ENCODE data around the gene TUSC7. TPM values are rescaled to one million over a fixed set of nuclear protein-coding genes. Genes with fewer than 3 reads are reported as not detected.

Gene TUSC7
- total RNA-seq (2014; rRNA removed; shearing (Covaris generic)) (not detected in 2 replicates), polyA plus RNA-seq (2016; fragmentation: Nextera tagmentation; extraction: Ambion mirVana) (0.21 TPM in 1 of 2 replicates, not detected in the other)

DNA sequence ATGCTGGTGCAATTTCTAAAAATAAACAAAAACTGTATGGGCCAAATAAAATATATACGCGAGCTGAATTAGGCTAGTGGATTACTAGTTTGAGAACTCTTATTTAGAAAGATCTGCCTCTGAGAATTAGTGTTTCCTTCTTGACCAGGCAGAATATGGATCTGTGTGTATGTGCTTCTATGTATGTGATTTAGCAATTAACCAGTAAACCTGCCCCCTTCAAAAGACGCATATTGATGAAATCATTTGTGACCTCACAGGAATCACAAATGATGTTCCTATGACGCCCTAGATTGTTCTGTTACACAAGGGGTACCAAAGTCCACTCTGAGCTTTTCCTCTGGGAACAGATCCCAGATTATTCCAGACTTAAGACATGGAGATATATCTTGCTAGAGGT is at the start of gene TUSC7:
Gene TUSC7 (plus strand): TSS at position 301 of the 400 bp plus-strand sequence.
- Histone ChIP-seq H4K20me1 (ENCODE audit: insufficient read depth) (no peaks in the 10 kb centered on the region), H3K9ac (no peak within 1 kb of the TSS), H3K9me2 (ENCODE audit: insufficient read depth) (0 out of 2 replicates have a peak, but pooled peaks cover 2% of the 10 kb centered on the region), H3K9me3 (ENCODE audit: low read depth) (no peaks in the 10 kb centered on the region), H2AFZ (no peak within 1 kb of the TSS), H3K4me1 (ENCODE audit: insufficient read depth) (no peaks in the 10 kb centered on the region), H3K79me2 (ENCODE audit: insufficient read depth) (no peaks in the 10 kb centered on the region), H3K27ac (no peak within 1 kb of the TSS), H3K27me3 (replicated peaks; ENCODE audit: insufficient read depth) (no peaks in the 10 kb centered on the region), H3F3A (ENCODE audit: insufficient read depth) (no peaks in the 10 kb centered on the region), H3K4me2 (ENCODE audit: unreplicated experiment) (no peak within 1 kb of the TSS), H3K4me3 (no peak within 1 kb of the TSS), H3K36me3 (ENCODE audit: low read depth) (no peaks in the 10 kb centered on the region)
- 66 to 67% methylated on average over 4 of the region's 4 CpGs for WGBS, 2 experiments (ENCODE audit: low coverage in 1 of 2, low lambda C conversion rate in 2 of 2, missing lambda C conversion rate in 2 of 2)
- DNase-seq, result no peak
- TF ChIP-seq EZH2phosphoT487 (IDR thresholded peaks at IDR 0.05; ENCODE audit: insufficient read depth, low read depth) (no peak), EZH2 (IDR thresholded peaks at IDR 0.05; ENCODE audit: insufficient read depth, poor library complexity, severe bottlenecking) (no peak)
- in situ Hi-C loops (cut with MboI), result no loop called here

DNA sequence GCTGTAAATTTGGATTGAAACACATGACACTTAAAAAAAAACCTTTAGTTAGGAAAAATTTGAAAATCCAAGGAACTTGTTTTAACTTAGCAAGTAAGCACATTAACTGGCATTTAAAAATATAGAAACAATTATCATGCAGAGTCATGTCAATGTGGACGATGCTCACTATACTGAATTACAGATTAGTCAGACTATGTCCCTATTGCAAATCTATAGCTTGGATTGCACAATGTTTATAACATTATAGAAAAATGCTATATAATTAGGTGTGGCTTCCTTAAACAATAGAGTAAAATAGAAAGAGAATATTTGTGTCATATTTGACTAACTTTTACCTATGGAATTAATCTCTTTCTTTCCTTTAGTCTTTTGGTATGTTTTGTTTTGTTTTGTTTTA is 48.4 kb upstream of the TUSC7 start:
- H3F3A ChIP-seq (ENCODE audit: insufficient read depth), result no peaks in the 10 kb centered on the region
- no peaks in the 10 kb centered on the region for H4K20me1 ChIP-seq (ENCODE audit: insufficient read depth)
- in situ Hi-C loops (cut with MboI), result no loop called here
- 53 to 80% methylated on average over 1 of the region's 1 CpG for WGBS, 2 experiments (ENCODE audit: low coverage in 1 of 2, low lambda C conversion rate in 2 of 2, missing lambda C conversion rate in 2 of 2)
- no peak for TF ChIP-seq EZH2 (IDR thresholded peaks at IDR 0.05; ENCODE audit: insufficient read depth, poor library complexity, severe bottlenecking)
- TF ChIP-seq EZH2phosphoT487 (IDR thresholded peaks at IDR 0.05; ENCODE audit: insufficient read depth, low read depth), result no peak
- no peaks in the 10 kb centered on the region for H3K36me3 ChIP-seq (ENCODE audit: low read depth)
- no peaks in the 10 kb centered on the region for H3K27me3 ChIP-seq (replicated peaks; ENCODE audit: insufficient read depth)
- H3K79me2 ChIP-seq (ENCODE audit: insufficient read depth), result no peaks in the 10 kb centered on the region
- H3K27ac ChIP-seq, result no peak overlapping the region
- no peak overlapping the region for H2AFZ ChIP-seq
- H3K4me2 ChIP-seq (ENCODE audit: unreplicated experiment), result no peak overlapping the region
- no peaks in the 10 kb centered on the region for H3K9me3 ChIP-seq (ENCODE audit: low read depth)
- H3K4me3 ChIP-seq, result no peak overlapping the region
- H3K9me2 ChIP-seq (ENCODE audit: insufficient read depth), result no peaks in the 10 kb centered on the region
- no peak overlapping the region for H3K9ac ChIP-seq
- no peaks in the 10 kb centered on the region for H3K4me1 ChIP-seq (ENCODE audit: insufficient read depth)
- DNase-seq, result no peak

DNA sequence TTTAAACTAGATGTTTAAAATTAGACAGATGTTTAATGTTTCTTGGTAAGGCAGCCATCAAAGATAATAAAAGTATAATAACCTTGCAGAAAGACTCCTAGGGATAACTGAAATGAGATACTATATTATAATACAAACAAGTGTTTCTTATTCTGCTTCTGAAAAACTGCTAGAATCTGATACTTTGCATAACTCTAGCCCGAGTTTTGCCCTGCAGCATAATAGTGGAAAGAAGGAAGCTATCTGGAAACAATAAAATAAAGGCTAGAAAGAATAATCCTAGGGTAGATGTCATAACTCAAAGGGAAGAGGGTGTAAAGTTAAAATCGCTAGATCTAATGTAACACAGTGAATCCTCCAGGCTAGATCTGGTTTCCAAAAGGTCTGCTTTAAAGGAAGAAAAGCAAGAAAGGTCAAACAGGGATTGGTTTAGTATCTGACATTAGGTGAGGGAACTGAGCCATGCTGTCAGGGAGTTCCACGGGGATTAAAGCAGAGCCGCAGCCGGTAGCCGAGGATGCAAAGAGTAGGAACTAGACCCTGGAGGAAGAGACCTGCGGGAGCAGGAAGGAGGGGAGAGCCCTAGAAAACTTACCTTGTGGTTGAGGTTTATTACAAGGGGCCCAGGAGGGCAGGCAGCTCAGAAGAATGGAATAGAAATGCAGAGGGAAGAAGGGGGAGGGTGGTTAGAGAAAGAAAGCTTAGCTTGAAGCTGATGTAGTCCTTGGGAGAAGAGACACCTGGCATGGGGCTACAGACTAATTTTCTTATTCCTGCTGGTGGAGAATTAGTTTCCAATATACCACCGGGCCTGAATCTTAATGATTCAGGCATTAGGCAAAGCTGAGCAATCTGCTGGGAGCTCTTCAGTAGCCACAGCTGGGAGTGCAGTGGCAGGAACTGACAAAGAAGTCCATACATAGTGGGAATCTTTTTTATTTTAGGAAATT is 46.1 kb upstream of the TUSC7 start:
- in situ Hi-C loops (cut with MboI), result no loop called here
- no peak overlapping the region for H3K27ac ChIP-seq
- H3K9me2 ChIP-seq (ENCODE audit: insufficient read depth), result no peaks in the 10 kb centered on the region; the same call in 1 of the 2 replicates
- no peaks in the 10 kb centered on the region for H4K20me1 ChIP-seq (ENCODE audit: insufficient read depth)
- H3F3A ChIP-seq (ENCODE audit: insufficient read depth), result no peaks in the 10 kb centered on the region
- no peak for TF ChIP-seq EZH2 (IDR thresholded peaks at IDR 0.05; ENCODE audit: insufficient read depth, poor library complexity, severe bottlenecking)
- TF ChIP-seq EZH2phosphoT487 (IDR thresholded peaks at IDR 0.05; ENCODE audit: insufficient read depth, low read depth), result no peak
- no peaks in the 10 kb centered on the region for H3K4me1 ChIP-seq (ENCODE audit: insufficient read depth)
- H3K4me3 ChIP-seq, result no peak overlapping the region
- no peaks in the 10 kb centered on the region for H3K79me2 ChIP-seq (ENCODE audit: insufficient read depth)
- H3K4me2 ChIP-seq (ENCODE audit: unreplicated experiment), result no peak overlapping the region
- 26 to 37% methylated on average over 8 of the region's 8 CpGs for WGBS, 2 experiments (ENCODE audit: low coverage in 1 of 2, low lambda C conversion rate in 2 of 2, missing lambda C conversion rate in 2 of 2)
- H3K9me3 ChIP-seq (ENCODE audit: low read depth), result no peaks in the 10 kb centered on the region
- no peak overlapping the region for H2AFZ ChIP-seq
- H3K36me3 ChIP-seq (ENCODE audit: low read depth), result no peaks in the 10 kb centered on the region
- no peak for DNase-seq
- no peaks in the 10 kb centered on the region for H3K27me3 ChIP-seq (replicated peaks; ENCODE audit: insufficient read depth)
- H3K9ac ChIP-seq, result no peak overlapping the region

DNA sequence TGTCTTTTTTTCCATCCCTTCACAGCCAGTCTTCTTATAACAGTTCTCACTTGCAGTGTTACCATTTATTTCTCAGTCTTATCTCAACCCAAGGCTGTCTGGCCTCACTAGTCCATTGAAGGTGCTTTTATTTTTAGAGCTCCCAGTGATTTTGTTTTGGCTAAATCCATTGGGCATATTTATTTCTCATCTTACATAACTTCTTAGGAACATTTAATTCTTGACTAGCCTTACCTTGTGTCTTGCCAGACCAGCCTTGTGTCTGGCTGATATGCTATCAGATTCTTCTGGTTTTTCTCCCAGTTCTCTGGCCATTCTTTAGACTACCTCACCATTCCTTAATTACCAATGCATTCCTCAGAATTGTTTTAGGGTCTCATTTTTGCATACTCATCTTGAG is 42.3 kb upstream of the TUSC7 start:
- no peak for DNase-seq
- H3K9ac ChIP-seq, result no peak overlapping the region
- in situ Hi-C loops (cut with MboI), result no loop called here

More for the DNA sequence above, 42.3 kb upstream of the TUSC7 start:
- H3K27me3 ChIP-seq (replicated peaks; ENCODE audit: insufficient read depth), result no peaks in the 10 kb centered on the region
- H3K9me3 ChIP-seq (ENCODE audit: low read depth), result no peaks in the 10 kb centered on the region
- no peak overlapping the region for H3K4me3 ChIP-seq
- H3F3A ChIP-seq (ENCODE audit: insufficient read depth), result no peaks in the 10 kb centered on the region
- H3K9me2 ChIP-seq (ENCODE audit: insufficient read depth), result no peaks in the 10 kb centered on the region; the same call in 1 of the 2 replicates
- H3K27ac ChIP-seq, result no peak overlapping the region
- H2AFZ ChIP-seq, result no peak overlapping the region
- H3K4me1 ChIP-seq (ENCODE audit: insufficient read depth), result no peaks in the 10 kb centered on the region
- no peaks in the 10 kb centered on the region for H4K20me1 ChIP-seq (ENCODE audit: insufficient read depth)
- no peaks in the 10 kb centered on the region for H3K36me3 ChIP-seq (ENCODE audit: low read depth)
- no peak for TF ChIP-seq EZH2phosphoT487 (IDR thresholded peaks at IDR 0.05; ENCODE audit: insufficient read depth, low read depth)
- no peak overlapping the region for H3K4me2 ChIP-seq (ENCODE audit: unreplicated experiment)
- H3K79me2 ChIP-seq (ENCODE audit: insufficient read depth), result no peaks in the 10 kb centered on the region

All from GM23248 (cell line).